HCT116 (cell line): ENCODE measurements around the gene ATP1A4. TPM values are rescaled to one million over a fixed set of nuclear protein-coding genes. Genes with fewer than 3 reads are reported as not detected.

Source experiments
- ATAC-seq: fragments of 200-7000 bp; cut with Tn5 transposase; 2 replicates; pipeline ENCODE4 v1.9.1; 2020; ENCODE audit warnings: mild to moderate bottlenecking, moderate library complexity
- BruUV-seq: library from RNA; stranded (reverse); fragments of 400-500 nt; replicated peaks from 2 replicates; lab custom pipeline; 2021; lab: Mats Ljungman, UMichigan
- CTCF ChIA-PET: fragments of 300-600 bp; sonication (Branson Sonifier 250); formaldehyde crosslinking; loops from one replicate; lab custom pipeline; 2021; ENCODE audit warnings: antibody characterized with exemption; lab: Charles Lee
- POLR2A ChIA-PET: fragments of 300-600, 350-600 bp; sonication (Branson Sonifier 250); formaldehyde crosslinking; loops from one replicate; lab custom pipeline; 2021; ENCODE audit warnings: antibody characterized with exemption; lab: Charles Lee
- RAD21 ChIA-PET, 2 experiments: fragments of 300-600 bp; sonication (Branson Sonifier 250); formaldehyde crosslinking; loops; one replicate each; lab custom pipeline; 2023; ENCODE audit warnings: low total read pairs in 2 of 2; ENCODE audit not compliant: uncharacterized antibody in 2 of 2, unreplicated experiment in 2 of 2, low non-redundant PET in 1 of 2; lab: Charles Lee
- DNase-seq: peaks from one replicate; pipeline ENCODE4 v3.0.0-alpha.2; 2010; ENCODE audit warnings: low read depth, low spot score
- H2AFZ ChIP-seq: fragments of 200-600 bp; shearing (Covaris generic), sonication (generic); 2 replicates; pipeline ENCODE4 v1.6.1; 2017; ENCODE audit warnings: low read depth, mixed run types, mixed read lengths, antibody characterized with exemption, low read length; ENCODE audit not compliant: poor library complexity, severe bottlenecking
- H3K27ac ChIP-seq: 2 replicates; pipeline ENCODE4 v1.5.1; 2012; ENCODE audit warnings: low read depth, low read length
- H3K27me3 ChIP-seq: fragments of 200-600 bp; sonication (generic); 2 replicates; pipeline ENCODE4 v1.6.1; 2016; ENCODE audit warnings: mixed run types, low read length, mixed read lengths; ENCODE audit not compliant: insufficient read depth
- H3K36me3 ChIP-seq, 2 experiments: fragments of 200-500 bp in 1 of 2; fragments of 200-600 bp in 1 of 2; sonication (Bioruptor generic) in 1 of 2; sonication (generic) in 1 of 2; 2 replicates each; pipeline versions ENCODE4 v1.5.1 to v1.6.1; 2014 to 2016; ENCODE audit warnings: low read length in 2 of 2, inconsistent platforms in 1 of 2, mixed read lengths in 1 of 2, mixed run types in 1 of 2; ENCODE audit not compliant: insufficient read depth in 2 of 2, control insufficient read depth in 1 of 2
- H3K4me1 ChIP-seq, 2 experiments: fragments of 200-600 bp in 1 of 2; sonication (generic) in 1 of 2; 2 replicates each; pipeline versions ENCODE4 v1.5.1 to v1.6.1; 2012 to 2017; ENCODE audit warnings: low read length in 2 of 2, inconsistent platforms in 1 of 2, mild to moderate bottlenecking in 1 of 2, mixed read lengths in 1 of 2, mixed run types in 1 of 2, moderate library complexity in 1 of 2; ENCODE audit not compliant: insufficient read depth in 2 of 2, control insufficient read depth in 1 of 2
- H3K4me2 ChIP-seq: fragments of 200-600 bp; sonication (generic); 2 replicates; pipeline ENCODE4 v1.6.1; 2017; ENCODE audit warnings: mixed run types, low read length, mixed read lengths
- H3K4me3 ChIP-seq, 2 experiments: fragments of 200-600 bp in 1 of 2; sonication (generic) in 1 of 2; replicated peaks in 1 of 2; 2 replicates each; pipeline ENCODE4 v1.5.1; 2011 to 2016; ENCODE audit warnings: low read length in 2 of 2, control low read depth in 1 of 2, low read depth in 1 of 2, mild to moderate bottlenecking in 1 of 2, mixed read lengths in 1 of 2, mixed run types in 1 of 2
- H3K79me2 ChIP-seq: fragments of 200-600 bp; sonication (generic); 2 replicates; pipeline ENCODE4 v1.6.1; 2017; ENCODE audit warnings: mild to moderate bottlenecking, mixed run types, low read length, moderate library complexity, mixed read lengths; ENCODE audit not compliant: insufficient read depth
- H3K9ac ChIP-seq: fragments of 200-600 bp; sonication (generic); 2 replicates; pipeline ENCODE4 v1.6.1; 2016; ENCODE audit warnings: low read length, mixed read lengths
- H3K9me2 ChIP-seq: fragments of 200-600 bp; sonication (generic), shearing (Covaris generic); 2 replicates; pipeline ENCODE4 v1.6.1; 2017; ENCODE audit warnings: mixed run types, mild to moderate bottlenecking, moderate library complexity; ENCODE audit not compliant: insufficient read depth
- H3K9me3 ChIP-seq, 2 experiments: fragments of 200-500 bp in 1 of 2; fragments of 200-600 bp in 1 of 2; sonication (Bioruptor generic) in 1 of 2; sonication (generic) in 1 of 2; 2 replicates each; pipeline ENCODE4 v1.6.1; 2014 to 2017; ENCODE audit warnings: low read length in 2 of 2, mixed read lengths in 2 of 2, inconsistent platforms in 1 of 2, low read depth in 1 of 2, mild to moderate bottlenecking in 1 of 2, mixed run types in 1 of 2, moderate library complexity in 1 of 2; ENCODE audit not compliant: control insufficient read depth in 1 of 2, insufficient read depth in 1 of 2
- H4K20me1 ChIP-seq: fragments of 200-600 bp; sonication (generic), shearing (Covaris generic); 2 replicates; pipeline ENCODE4 v1.6.1; 2017; ENCODE audit warnings: mixed run types, mild to moderate bottlenecking, moderate library complexity; ENCODE audit not compliant: insufficient read depth
- CEBPB ChIP-seq: IDR thresholded peaks from 2 replicates; pipeline ENCODE4 v1.6.1; 2012; ENCODE audit warnings: low read depth
- EZH2 ChIP-seq: fragments of 200-600 bp; sonication (generic); IDR thresholded peaks from 2 replicates; pipeline ENCODE4 v1.6.1; 2017; ENCODE audit warnings: antibody characterized with exemption, mixed run types
- SIN3A ChIP-seq: IDR thresholded peaks from 2 replicates; pipeline ENCODE4 v1.6.1; 2012; ENCODE audit warnings: low read depth
- TCF7L2 ChIP-seq: IDR thresholded peaks from 2 replicates; pipeline ENCODE4 v1.7.0; 2011; ENCODE audit warnings: borderline replicate concordance, inconsistent platforms; ENCODE audit not compliant: insufficient read depth, insufficient read length; ENCODE audit errors: extremely low read depth
- ZNF274 ChIP-seq: fragments of 200-500 bp; sonication (Bioruptor generic); IDR thresholded peaks from 2 replicates; pipeline ENCODE4 v1.6.1; 2014; ENCODE audit warnings: mild to moderate bottlenecking, low read depth, low read length, inconsistent platforms
- intact Hi-C: fragments of 100-400 bp; cut with micrococcal nuclease; formaldehyde crosslinking; loops from 2 replicates; pipeline ENCODE4 v1.10.0; 2022
- total RNA-seq: library from RNA; stranded (reverse); gene quantifications from one replicate; pipeline ENCODE4 v1.2.1, GENCODE V29; 2021; ENCODE audit not compliant: unreplicated experiment
- TF ChIP-seq, protein P1 (sequence below): IDR thresholded peaks from 2 replicates; pipeline ENCODE4 v1.6.1; 2012; ENCODE audit warnings: low read depth
- TF ChIP-seq, protein P2 (sequence below): IDR thresholded peaks from 2 replicates; pipeline ENCODE4 v1.6.1; 2011; ENCODE audit warnings: mild to moderate bottlenecking, low read length, moderate library complexity; ENCODE audit not compliant: insufficient replicate concordance; ENCODE audit errors: extremely low read depth
- TF ChIP-seq, protein P3 (sequence below), 3 experiments: fragments of 200-600 bp in 1 of 3; sonication (generic) in 1 of 3; IDR thresholded peaks in 2 of 3; conservative IDR thresholded peaks in 1 of 3; 2 replicates each; pipeline ENCODE4 v1.5.1; 2012 to 2017; ENCODE audit warnings: low read depth in 2 of 3, low read length in 2 of 3, antibody characterized with exemption in 1 of 3, borderline replicate concordance in 1 of 3, control low read depth in 1 of 3, mild to moderate bottlenecking in 1 of 3, mixed read lengths in 1 of 3, mixed run types in 1 of 3, moderate library complexity in 1 of 3; ENCODE audit not compliant: insufficient read depth in 1 of 3

Gene ATP1A4
- total RNA-seq, 1 experiment from 2014 or later, result not detected

DNA sequence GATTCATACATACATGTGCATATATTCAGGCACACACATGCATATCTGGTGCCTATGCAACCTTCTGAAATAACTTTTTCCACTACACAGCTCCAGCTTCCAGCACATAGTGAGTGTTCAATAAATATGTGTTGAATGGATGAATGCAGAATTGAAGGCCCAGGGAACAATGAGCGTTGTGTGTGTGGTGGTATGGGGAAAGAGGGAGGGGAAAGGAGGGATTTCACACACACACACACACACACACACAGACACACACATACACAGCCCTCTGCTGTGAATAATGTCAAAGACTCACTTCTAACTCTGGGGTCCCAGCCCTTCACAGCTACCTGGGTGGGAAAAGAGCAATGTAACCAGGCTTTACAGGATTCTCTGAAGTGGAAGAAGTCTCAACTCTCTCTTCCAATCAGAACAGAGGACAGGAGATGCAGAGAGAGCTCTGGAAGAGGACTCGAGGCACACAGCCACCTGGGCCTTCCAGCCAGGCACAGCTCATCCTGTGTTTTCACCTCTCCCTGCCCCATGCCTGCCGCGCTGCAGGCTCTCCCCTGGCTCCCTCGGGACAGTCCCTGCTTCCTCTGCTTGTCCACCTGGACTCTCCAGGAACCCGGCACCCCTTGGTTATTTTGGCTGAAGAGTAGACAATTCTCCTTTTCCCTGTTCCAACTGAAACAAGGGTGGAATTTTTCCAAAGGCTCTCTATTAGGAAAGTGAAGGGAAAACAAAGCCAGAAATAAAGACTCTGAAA lies 47.6 kb upstream of the ATP1A4 start:
- no peak overlapping the region for H2AFZ ChIP-seq
- peaks cover 6 to 24% of the 10 kb centered on the region in 2 experiments for H3K4me1 ChIP-seq
- POLR2A ChIA-PET, result no interaction called here

More for the DNA sequence above, 47.6 kb upstream of the ATP1A4 start:
- no peak for ATAC-seq
- no peaks in the 10 kb centered on the region for H3K27me3 ChIP-seq
- no peaks in the 10 kb centered on the region for H3K9me2 ChIP-seq
- no peak overlapping the region for H3K9ac ChIP-seq
- H3K79me2 ChIP-seq, result no peaks in the 10 kb centered on the region
- no peak overlapping the region for H3K27ac ChIP-seq
- ChIA-PET RAD21 (no interaction called here), CTCF (interaction anchor here (2.2 to 4.7 kb wide), 4 partner anchors 148 to 271 kb away, joined by 14 to 51 read pairs (median 30); no protein-coding TSS in a partner anchor)
- TF ChIP-seq EZH2 (no peak), ZNF274 (no peak), SIN3A (no peak), CEBPB (no peak), TCF7L2 (no peak)
- TF ChIP-seq, protein P1, sequence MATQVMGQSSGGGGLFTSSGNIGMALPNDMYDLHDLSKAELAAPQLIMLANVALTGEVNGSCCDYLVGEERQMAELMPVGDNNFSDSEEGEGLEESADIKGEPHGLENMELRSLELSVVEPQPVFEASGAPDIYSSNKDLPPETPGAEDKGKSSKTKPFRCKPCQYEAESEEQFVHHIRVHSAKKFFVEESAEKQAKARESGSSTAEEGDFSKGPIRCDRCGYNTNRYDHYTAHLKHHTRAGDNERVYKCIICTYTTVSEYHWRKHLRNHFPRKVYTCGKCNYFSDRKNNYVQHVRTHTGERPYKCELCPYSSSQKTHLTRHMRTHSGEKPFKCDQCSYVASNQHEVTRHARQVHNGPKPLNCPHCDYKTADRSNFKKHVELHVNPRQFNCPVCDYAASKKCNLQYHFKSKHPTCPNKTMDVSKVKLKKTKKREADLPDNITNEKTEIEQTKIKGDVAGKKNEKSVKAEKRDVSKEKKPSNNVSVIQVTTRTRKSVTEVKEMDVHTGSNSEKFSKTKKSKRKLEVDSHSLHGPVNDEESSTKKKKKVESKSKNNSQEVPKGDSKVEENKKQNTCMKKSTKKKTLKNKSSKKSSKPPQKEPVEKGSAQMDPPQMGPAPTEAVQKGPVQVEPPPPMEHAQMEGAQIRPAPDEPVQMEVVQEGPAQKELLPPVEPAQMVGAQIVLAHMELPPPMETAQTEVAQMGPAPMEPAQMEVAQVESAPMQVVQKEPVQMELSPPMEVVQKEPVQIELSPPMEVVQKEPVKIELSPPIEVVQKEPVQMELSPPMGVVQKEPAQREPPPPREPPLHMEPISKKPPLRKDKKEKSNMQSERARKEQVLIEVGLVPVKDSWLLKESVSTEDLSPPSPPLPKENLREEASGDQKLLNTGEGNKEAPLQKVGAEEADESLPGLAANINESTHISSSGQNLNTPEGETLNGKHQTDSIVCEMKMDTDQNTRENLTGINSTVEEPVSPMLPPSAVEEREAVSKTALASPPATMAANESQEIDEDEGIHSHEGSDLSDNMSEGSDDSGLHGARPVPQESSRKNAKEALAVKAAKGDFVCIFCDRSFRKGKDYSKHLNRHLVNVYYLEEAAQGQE, result no peak
- TF ChIP-seq, protein P2, sequence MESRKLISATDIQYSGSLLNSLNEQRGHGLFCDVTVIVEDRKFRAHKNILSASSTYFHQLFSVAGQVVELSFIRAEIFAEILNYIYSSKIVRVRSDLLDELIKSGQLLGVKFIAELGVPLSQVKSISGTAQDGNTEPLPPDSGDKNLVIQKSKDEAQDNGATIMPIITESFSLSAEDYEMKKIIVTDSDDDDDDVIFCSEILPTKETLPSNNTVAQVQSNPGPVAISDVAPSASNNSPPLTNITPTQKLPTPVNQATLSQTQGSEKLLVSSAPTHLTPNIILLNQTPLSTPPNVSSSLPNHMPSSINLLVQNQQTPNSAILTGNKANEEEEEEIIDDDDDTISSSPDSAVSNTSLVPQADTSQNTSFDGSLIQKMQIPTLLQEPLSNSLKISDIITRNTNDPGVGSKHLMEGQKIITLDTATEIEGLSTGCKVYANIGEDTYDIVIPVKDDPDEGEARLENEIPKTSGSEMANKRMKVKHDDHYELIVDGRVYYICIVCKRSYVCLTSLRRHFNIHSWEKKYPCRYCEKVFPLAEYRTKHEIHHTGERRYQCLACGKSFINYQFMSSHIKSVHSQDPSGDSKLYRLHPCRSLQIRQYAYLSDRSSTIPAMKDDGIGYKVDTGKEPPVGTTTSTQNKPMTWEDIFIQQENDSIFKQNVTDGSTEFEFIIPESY, result no peak
- TF ChIP-seq, protein P3, sequence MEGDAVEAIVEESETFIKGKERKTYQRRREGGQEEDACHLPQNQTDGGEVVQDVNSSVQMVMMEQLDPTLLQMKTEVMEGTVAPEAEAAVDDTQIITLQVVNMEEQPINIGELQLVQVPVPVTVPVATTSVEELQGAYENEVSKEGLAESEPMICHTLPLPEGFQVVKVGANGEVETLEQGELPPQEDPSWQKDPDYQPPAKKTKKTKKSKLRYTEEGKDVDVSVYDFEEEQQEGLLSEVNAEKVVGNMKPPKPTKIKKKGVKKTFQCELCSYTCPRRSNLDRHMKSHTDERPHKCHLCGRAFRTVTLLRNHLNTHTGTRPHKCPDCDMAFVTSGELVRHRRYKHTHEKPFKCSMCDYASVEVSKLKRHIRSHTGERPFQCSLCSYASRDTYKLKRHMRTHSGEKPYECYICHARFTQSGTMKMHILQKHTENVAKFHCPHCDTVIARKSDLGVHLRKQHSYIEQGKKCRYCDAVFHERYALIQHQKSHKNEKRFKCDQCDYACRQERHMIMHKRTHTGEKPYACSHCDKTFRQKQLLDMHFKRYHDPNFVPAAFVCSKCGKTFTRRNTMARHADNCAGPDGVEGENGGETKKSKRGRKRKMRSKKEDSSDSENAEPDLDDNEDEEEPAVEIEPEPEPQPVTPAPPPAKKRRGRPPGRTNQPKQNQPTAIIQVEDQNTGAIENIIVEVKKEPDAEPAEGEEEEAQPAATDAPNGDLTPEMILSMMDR (IDR thresholded peaks at IDR 0.05 in 2 of 3, conservative IDR thresholded peaks at IDR 0.05 in 1 of 3; ENCODE audit: borderline replicate concordance in 1 of 3, insufficient read depth in 1 of 3, low read depth in 2 of 3, low read length in 2 of 3), result no peak
- H3K4me3 ChIP-seq, result no peak overlapping the region
- intact Hi-C loops, result loop anchor here (5.0 kb wide), 1 partner anchor 503 kb away; no protein-coding TSS in a partner anchor
- BruUV-seq, result no TSS peak
- H3K36me3 ChIP-seq, result no peaks in the 10 kb centered on the region
- H3K4me2 ChIP-seq, result no peak overlapping the region
- H3K9me3 ChIP-seq, result no peaks in the 10 kb centered on the region
- no peak for DNase-seq
- no peaks in the 10 kb centered on the region for H4K20me1 ChIP-seq
